Panc1 (cell line): ENCODE measurements around the gene DPYSL5.

Experiments used
- CTCF ChIP-seq: fragments of 450-650 bp; IDR thresholded peaks from 2 replicates; pipeline ENCODE4 v1.5.1; 2017; ENCODE audit warnings: mild to moderate bottlenecking
- POLR2AphosphoS5 ChIP-seq: IDR thresholded peaks from 2 replicates; pipeline ENCODE4 v1.6.1; 2012; ENCODE audit warnings: mild to moderate bottlenecking, low read depth, low read length, moderate library complexity
- TCF7L2 ChIP-seq: IDR thresholded peaks from 2 replicates; pipeline ENCODE4 v1.6.1; 2011; ENCODE audit warnings: mild to moderate bottlenecking, low read depth, low read length, inconsistent platforms
- TF ChIP-seq, protein P1 (sequence below), 2 experiments: IDR thresholded peaks; 2 replicates each; pipeline ENCODE4 v1.6.1; 2011 to 2012; ENCODE audit warnings: low read depth in 2 of 2, control low read depth in 1 of 2, low read length in 1 of 2, mild to moderate bottlenecking in 1 of 2, moderate library complexity in 1 of 2; ENCODE audit not compliant: insufficient read depth in 1 of 2

GRCh38 chr2:26845021-26845420 lies 2.9 kb upstream of the DPYSL5 start:
- TF ChIP-seq POLR2AphosphoS5 (no peak), CTCF (no peak), TCF7L2 (no peak)
- TF ChIP-seq, protein P1, sequence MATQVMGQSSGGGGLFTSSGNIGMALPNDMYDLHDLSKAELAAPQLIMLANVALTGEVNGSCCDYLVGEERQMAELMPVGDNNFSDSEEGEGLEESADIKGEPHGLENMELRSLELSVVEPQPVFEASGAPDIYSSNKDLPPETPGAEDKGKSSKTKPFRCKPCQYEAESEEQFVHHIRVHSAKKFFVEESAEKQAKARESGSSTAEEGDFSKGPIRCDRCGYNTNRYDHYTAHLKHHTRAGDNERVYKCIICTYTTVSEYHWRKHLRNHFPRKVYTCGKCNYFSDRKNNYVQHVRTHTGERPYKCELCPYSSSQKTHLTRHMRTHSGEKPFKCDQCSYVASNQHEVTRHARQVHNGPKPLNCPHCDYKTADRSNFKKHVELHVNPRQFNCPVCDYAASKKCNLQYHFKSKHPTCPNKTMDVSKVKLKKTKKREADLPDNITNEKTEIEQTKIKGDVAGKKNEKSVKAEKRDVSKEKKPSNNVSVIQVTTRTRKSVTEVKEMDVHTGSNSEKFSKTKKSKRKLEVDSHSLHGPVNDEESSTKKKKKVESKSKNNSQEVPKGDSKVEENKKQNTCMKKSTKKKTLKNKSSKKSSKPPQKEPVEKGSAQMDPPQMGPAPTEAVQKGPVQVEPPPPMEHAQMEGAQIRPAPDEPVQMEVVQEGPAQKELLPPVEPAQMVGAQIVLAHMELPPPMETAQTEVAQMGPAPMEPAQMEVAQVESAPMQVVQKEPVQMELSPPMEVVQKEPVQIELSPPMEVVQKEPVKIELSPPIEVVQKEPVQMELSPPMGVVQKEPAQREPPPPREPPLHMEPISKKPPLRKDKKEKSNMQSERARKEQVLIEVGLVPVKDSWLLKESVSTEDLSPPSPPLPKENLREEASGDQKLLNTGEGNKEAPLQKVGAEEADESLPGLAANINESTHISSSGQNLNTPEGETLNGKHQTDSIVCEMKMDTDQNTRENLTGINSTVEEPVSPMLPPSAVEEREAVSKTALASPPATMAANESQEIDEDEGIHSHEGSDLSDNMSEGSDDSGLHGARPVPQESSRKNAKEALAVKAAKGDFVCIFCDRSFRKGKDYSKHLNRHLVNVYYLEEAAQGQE (IDR thresholded peaks at IDR 0.05; ENCODE audit: insufficient read depth in 1 of 2, low read depth in 2 of 2, low read length in 1 of 2): no peak
